Dedifferentiated amniotic fluid mesenchymal stem cell (primary cell): ENCODE data around the gene TOMM5.
A peak's percentile ranks its signal among the peaks of the same experiment; 100 is the strongest.

ENCODE experiments used
- DNase-seq: peaks from one replicate; pipeline ENCODE4 v3.0.0-alpha.2; 2016; ENCODE audit errors: extremely low spot score

TOMM5 gene

DNA sequence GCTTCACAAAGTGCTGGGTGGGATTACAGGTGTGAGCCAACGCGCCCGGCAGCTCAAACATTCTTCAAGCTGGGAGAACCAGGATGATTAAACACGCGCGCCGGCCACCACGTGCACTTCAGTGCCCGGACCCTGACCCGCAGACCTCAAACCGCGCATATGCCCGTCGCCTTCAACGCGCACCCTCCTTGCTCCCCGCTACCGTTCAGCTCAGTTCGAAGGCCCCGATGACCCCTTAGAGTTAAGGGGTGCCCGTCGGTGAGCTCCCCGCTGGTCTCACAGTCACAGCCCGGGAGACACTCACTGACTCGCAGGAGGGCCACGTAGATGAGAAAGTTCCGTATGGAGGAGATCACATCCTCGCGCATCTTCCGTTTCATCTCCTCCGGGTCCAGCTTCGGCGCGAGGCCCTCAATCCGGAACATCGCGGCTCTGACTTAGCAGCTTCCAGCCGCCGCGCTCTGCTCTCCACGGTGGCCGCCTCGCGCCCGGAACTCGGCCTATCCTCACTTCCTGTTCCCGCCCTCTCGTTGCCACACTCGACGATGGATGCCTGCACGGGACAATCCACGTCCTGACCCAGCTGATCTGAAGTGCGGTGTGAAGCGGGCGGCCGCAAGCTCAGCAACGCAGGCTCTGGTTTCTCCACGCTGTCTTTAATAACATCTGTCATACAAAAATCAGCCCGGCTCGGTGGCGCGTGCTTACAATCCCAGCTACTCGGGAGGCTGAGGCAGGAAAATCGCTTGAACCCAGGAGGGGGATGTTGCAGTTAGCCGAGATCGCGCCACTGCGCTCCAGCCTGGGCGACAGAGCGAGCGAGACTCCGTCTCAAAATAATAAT lies at the start of gene TOMM5:
Gene TOMM5 (minus strand): TSS at position 490 of the 844 bp plus-strand sequence. CDS start 65 bp downstream, at position 425.
- DNase-seq, result peak; percentile 89

DNA sequence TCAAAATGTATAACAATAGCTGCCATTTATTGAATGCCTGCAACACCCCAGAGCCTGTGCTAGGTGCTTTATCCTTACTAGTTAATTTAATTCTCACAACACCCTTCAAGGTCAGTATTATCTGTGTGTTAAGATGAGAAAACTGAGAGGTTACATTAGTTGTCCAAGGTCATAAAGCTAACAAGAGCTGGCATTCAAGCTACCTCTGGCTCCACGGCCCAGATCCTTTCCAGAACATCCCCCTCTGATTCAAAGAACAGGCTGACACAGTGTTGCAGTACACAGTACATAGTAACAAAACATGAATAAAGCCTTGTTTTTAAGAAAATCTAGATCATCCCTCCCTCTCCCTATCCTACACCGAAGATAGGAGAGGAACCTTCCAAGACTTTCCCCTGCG lies 48.9 kb upstream of the TOMM5 start:
- DNase-seq, result no peak

DNA sequence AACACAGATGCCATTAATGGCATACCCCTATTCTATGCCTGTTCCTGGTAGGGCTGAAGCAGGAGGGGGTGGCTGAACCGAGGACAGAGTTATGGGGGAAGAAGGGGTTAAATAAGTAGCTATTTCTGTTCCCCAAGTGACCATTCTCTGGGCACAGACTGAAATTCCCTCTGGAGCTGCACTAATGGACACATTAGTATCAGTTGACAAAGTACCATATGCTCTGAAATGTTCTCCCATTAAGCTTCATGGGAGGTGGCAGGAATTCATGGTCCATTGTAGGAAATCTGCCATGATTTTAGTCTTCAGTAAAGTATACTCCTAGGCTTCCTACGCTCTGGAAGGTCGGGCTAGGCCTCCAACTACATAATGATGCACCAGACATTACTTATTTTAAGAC lies 47.8 kb upstream of the TOMM5 start:
- DNase-seq, result no peak

DNA sequence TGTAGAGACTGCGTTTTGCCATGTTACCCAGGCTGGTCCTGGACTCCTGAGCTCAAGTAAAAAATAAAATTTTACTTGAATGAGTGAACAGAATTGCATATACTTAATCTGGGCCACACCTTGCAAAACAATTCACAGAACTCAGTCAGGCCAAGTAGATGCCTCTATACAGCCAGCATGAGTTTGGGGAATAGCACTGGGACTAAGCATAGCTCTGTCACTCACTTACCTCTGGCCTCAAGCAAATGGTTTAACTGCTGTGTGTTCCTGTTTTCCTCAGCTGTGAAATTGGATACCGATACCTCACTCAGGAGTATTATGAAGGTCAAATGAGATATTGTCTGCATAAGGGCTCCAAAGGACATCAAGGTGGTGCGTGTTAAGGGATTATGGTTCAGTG lies 47.4 kb upstream of the TOMM5 start:
- no peak for DNase-seq

DNA sequence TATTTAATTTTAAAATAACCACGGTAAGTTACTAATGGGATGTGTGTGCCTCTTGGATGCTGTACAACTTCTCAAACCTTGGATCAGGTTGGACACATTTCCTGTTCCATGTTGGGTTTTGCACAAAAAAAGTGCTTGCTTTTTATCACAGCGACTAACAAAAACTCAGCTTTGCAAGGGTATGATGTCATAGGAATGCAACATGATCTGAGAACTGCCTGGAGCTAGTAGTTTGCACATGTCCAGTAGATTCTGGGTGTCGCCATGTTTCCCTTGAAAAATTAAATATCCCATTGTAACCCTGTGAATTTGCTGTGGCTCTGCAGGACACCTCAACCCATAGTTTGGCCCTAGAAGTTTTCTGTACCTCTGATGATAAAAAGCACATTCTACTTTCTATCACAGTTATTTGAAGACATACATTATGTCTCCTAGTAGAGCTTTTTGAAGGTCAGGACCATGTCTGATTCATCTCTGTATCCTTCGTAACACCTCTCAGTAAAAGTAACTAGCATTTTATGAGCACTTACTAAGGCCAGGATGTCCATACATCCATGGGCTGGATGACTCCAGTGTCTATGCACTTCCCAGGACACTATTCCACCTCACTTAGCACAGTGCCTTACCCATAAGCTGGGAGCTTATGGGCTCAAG lies 46.8 kb upstream of the TOMM5 start:
- peak; percentile 34 for DNase-seq

DNA sequence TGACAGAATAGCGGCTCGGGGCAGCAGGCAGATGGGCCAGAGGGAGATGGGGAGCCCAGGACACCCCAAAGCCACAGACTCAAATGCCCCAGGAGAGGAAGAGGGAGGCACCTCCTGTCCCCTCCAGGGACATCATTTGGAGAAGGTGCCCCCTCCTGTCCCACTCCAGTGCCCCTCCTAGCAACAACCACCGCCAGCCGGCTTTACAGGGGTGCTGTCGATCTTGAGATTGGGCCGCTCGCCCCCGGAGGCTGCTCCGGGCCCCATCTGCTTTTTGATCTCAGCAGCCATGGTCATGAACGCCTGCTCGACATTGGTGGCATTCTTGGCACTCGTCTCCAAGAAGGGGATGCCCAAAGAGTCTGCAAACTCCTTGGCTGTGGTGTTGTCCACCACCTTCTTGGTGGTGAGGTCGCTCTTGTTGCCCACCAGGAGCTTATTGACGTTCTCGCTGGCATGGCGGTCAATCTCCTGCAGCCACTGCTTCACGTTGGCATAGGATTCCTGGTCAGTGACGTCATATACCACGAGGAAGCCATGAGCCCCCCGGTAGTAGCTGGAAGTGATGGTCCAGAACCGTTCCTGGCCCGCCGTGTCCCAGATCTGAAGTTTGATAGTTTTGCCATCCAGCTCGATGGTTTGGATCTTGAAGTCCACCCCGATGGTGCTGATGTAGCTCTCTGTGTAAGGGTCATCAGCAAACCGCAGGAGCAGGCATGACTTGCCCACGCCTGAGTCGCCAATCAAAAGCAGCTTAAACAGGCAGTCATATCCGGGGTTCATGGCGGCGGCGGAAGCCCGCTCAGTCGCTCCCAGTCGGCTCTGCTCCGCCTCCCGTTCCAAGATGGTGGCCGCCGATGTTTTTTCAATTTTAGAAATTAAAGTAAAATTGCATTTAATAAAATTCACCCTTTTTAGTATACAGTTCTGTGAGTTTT lies 44.4 kb upstream of the TOMM5 start:
- no peak for DNase-seq

DNA sequence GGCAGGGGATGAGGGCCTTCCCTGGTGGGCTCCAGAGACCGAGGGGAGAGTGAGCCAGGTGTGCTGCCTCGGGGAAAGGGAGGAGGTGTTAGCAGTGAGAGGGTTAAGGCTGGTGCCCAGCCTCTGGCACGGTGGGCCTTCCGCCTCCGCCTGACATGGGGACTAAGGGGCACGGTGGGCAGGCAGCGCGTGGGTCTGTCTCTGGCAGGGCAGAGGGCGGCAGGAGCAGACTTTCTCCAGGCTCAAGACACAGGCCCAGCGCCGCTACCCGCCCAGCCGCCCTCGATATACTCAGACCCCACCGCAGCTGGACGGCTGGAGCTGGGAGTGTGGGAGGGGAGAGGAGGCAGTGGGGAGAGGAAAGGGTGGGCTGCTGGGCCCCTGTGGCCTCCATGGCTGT lies 43.4 kb upstream of the TOMM5 start:
- no peak for DNase-seq

DNA sequence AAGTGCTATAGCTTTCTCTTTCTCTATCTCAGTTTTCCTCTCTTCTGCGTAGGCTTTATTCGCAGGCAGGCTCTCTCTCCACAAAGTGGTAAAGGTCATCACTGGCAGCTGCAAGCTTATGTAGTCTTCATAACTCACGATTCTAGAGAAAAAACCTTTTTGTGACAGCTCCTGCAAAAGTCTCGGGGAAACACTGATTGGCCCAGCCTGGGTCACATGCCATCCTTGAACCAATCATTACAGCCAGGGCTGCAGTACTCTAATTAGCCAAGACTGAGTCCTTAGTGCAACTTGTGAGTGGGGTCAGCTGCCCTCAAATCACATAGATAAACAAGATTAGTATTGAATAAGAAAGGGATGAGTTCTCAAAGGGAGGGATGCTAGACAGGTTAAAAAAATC lies 40.1 kb upstream of the TOMM5 start:
- DNase-seq, result no peak

DNA sequence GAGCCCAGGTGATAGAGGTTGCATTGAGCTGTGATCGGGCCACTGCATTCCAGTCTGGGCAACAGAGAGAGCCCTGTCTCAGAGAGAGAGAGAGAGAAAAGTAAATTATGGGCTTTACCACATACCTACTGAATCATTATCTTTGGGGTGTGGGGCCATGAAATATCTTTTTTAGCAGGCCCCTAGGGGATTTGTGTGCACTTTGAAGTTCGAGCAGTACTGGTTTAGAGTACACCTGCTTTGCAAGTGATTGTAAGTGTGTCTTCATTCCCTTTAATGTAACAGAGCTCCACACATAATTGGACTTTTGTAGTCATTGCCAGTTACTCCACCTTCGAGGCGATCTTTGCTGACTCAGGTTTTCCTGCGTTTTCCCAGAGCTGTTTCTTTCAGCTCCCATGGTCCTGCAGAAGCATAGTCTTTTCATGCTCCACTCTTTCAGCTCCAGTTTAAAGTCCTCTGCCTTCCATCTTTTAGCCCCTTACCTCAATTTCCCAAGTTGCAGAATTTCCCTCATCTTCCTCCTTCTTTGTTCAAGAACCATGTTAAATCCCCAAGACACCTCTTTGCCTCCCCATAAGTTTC lies 34.4 kb upstream of the TOMM5 start:
- no peak for DNase-seq

DNA sequence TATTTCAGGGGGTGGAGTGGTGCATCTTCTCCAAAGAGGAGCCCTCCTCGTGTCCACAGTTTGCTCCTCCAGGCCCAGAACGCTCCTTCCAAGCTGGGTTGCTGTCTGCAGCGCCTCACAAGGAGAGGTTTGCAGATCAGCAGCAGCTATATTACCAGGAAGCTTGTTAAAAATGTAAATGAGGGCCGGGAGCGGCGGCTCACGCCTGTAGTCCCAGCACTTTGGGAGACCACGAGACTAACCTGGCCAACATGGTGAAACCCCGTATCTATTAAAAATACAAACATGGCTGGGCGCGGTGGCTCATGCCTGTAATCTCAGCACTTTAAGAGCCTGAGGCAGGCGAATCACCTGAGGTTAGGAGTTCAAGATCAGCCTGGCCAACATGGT lies 33.4 kb upstream of the TOMM5 start:
- no peak for DNase-seq

DNA sequence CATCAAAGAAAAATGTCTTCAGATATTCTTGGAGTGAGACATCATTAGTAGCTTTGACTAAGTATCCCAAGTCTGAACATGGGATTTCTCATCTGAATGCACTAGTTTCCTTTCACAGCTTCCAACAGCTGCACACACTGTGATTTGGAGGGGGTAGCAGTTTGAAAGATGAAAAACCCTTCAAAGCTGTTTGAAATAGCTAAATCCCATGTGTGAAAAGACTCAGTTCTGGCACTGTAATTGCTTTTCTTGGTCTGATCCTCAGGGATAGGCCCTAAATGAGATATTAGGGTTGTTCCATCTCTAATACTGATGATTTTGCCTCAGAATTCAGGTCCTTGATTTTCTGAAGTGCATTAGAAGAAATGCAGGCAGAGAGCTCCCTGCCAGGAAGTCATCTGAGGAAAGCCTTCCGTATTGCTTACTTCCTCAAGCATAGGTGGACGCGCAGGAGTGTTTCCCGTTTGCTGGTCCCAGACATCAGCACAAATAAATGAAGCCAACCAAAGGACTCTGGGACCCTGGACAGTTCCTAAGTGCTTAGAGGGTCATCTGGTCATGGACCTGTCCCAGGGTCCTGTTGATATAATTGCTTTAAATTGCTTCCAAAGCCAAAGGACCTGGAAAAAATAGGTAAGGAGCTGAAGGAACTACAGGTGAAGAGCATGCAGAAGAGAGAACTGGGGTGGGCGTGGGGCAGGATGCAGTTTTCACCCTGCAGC lies 32.8 kb upstream of the TOMM5 start:
- DNase-seq, result no peak

DNA sequence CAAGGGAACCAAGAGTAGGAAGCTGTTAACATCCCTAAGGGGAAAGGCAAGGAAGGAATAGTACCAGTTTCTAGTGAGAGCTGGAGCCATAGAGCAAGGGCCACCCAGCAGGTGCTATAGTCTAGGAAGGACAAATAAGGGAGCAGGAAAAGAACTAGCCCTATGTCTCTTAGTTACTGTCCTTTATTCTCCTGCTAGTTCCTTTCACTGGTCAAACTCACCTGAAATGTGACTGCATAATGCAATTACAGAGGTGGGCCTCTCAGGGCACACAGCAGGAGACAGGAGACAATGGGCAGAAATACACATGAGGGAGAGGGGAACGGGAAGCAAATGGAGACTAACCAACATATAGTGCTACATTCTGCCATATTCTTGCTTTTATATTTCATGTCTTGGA lies 31.7 kb upstream of the TOMM5 start:
- no peak for DNase-seq

DNA sequence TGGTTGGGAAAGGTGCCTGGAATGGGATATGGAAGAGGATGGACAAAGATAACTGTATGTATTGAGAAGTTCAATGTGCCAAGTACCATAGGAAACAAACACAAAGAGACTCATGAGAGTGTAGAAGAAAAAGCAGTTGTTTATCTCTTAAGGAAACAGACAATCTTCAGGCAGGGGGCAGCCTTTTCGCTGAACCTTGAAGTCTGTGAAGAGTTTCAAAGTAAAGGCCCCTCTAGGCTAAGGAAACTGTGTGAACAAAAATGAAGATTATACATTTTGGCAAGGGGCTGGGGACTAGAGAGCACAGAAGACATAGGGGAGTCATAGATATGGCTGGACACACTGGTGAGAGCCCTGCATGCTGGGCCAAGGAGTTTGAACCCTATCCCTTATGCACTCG lies 30.9 kb upstream of the TOMM5 start:
- DNase-seq, result no peak

DNA sequence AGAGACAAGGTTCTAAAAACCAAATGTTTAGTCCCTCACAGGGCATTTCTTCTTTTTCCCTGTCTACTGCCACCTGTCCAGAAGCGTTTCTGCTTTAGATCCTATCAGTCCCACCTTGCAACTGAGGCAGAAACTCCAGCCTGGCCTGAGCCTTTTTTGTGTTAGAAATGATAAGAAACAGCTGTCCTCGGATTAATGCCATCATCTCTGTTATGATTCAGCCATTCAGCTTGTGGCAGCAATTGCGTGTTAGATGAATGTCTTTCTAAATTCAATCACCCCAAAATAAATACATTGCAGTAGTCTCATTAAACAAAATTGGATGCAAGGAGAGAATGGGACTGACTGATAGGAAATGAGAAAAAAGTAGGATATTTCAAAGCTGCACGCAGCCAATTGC lies 30.1 kb upstream of the TOMM5 start:
- DNase-seq, result no peak

DNA sequence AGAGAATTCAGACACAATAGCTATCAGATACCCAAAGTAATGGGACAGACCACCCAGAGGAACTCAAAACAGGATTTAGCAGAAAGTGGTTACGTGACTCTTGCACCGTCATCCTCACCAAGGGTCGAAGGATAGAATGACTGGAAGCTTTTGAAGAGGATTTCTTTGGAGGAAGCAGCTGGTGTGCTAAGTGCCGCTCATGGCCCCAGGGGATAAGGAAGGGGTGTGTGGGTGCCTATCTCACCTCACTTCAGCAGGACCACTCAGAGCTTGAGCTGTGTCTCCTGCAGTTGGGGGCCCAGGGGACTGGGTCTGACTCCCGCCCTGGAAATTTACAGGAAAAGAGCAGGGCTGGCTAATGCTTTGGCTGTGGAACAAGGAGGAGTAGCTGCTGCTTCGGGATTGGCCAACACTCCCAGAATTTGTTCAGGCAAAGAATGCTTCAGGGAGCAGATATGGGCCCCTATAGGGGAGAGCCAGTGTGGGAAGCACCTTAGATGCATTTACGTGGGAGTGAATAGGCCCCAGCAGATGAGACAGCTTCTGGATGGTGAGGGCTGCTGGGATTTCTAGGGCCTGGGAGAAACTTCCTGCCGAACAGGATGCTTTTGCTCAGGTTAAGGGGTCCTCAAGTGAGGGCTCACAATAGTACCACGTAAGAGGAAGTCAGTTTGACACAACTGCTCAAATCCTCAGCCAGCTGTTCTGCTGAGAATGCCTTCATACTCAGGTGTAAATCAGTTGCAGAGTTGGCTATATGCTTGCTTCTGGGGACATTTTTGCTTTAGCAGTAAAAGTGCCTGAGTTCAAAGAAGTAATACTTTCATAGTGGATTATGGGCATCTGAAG lies 29.1 kb upstream of the TOMM5 start:
- DNase-seq, result no peak

DNA sequence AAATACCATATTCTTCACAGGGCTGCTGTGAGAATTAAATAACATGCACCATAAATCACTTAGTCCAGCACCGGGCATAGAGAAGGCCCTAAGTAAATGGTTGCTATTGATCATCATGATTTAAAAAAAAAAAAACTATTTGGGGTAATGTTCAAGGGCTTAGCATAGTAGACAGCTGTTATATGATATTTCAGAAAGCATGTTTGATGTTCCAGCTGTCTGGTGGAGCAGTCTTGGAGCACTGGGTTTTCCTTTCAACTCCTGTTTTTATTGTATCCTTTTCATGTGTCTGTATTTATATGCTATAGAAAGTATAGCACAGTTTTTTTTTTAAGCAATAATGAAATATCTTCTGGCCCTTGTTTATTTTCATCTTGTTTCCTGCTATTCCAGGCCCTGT lies 28.0 kb upstream of the TOMM5 start:
- no peak for DNase-seq

DNA sequence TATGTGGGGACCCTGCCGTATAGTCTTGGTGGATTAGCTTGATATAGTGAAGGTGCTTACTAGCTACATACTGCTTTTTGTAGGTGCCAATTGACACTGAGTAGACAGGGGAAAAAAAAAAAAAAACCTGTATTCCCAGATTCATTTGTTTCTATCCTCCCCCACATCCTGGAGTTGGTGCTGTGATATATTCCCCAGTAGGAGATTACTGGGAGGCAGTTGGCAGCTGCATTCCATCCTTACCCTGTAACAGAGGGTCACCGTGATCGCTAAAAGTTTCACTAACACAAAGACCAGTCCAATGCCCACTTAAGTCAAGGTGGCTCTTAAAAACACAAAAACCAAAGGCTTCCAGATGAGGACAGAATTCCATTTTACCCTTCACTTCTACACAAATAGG lies 27.4 kb upstream of the TOMM5 start:
- no peak for DNase-seq

DNA sequence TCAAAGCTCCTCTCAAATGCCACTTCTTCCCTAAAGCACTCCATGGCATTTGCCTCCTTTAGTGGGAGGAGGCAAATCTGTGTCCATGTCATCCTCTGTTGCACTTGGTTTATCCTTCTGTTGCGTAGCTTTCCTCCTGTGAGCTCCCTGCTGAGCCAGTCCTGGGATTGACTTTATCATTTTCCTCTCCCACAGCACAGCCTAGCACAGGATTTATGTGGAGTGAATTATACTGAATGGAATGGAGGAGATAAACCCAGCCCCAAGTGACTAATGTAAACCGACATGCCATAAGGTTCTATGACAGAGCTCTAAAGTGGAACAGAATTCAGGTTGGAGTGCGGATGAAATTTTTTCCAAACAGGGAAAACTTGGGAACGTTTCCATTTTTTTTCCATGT lies 26.4 kb upstream of the TOMM5 start:
- peak; percentile 32 for DNase-seq

DNA sequence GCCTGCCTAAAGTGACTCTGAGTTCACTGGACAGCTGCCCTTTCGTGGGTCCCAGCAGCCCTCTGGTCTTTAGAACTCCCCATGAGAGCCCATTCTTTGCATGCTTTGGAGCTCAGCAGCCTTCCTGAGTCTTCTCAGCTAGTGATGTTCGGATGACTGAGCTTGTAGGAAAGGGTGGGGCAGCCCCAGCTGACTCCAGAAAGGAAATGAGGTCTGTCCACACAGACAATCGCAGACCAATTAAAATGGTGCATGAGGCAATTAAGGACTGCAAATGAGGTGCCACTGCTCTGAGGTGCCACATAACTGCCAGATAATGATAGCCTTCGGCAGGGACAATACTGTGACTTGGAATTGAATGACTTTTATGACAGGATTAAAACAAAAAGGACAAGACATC lies 25.4 kb upstream of the TOMM5 start:
- DNase-seq, result peak; percentile 25

DNA sequence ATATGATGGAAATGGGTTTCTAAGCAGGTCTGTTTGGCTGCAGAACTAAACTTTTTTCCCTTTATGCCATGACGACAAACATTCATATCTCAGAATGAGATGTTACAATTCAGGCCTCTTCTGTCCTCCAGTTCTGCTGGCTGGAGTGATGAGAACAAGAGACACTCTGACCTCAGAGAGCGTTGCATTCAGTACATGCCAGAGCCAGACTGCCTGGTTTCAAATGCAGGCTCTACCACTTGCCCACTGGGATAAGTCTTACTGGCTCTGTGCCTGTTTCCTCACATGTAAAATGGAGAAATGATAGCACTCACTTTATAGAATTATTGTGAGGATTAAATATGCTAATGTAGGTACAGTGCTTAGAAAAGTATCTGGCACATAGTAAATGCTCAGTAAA lies 24.8 kb upstream of the TOMM5 start:
- DNase-seq, result no peak
